ENCODE data around the gene CBL.

The CBL gene

DNA sequence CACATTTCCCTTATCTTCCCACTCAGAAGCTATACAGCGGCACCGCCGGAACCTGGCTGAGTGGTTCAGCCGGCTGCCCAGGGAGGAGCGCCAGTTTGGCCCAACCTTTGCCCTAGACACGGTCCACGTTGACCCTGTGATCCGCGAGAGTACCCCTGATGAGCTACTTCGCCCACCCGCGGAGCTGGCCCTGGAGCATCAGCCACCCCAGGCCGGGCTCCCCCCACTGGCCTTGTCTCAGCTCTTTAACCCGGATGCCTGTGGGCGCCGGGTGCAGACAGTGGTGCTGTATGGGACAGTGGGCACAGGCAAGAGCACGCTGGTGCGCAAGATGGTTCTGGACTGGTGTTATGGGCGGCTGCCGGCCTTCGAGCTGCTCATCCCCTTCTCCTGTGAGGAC is 32.7 kb upstream of the CBL start:
- Histone ChIP-seq H3K9me3 (ENCODE audit: insufficient read depth, low read depth, low read length) (no peaks in the 10 kb centered on the region), H3F3A (ENCODE audit: low read depth) (no peaks in the 10 kb centered on the region), H3K4me1 (ENCODE audit: insufficient read depth, low read length, poor library complexity, severe bottlenecking) (peaks cover 52% of the 10 kb centered on the region), H3K79me2 (ENCODE audit: insufficient read depth, low read length) (peaks cover 17% of the 10 kb centered on the region; the same call in 1 of the 2 replicates), H3K27me3 (ENCODE audit: insufficient read depth, low read length, poor library complexity, severe bottlenecking) (no peaks in the 10 kb centered on the region), H3K4me3 (ENCODE audit: low read length, poor library complexity, severe bottlenecking) (no peak overlapping the region), H3K9ac (ENCODE audit: low read depth, low read length, poor library complexity, severe bottlenecking) (no peak overlapping the region), H3K9me2 (replicated peaks; ENCODE audit: low read depth, low read length) (no peaks in the 10 kb centered on the region), H3K36me3 (ENCODE audit: insufficient read depth, low read length) (no peaks in the 10 kb centered on the region), H3K4me2 (ENCODE audit: low read depth, low read length, poor library complexity, severe bottlenecking) (no peak overlapping the region), H2AFZ (ENCODE audit: low read length) (no peak overlapping the region), H4K20me1 (ENCODE audit: insufficient read depth, low read length, poor library complexity, severe bottlenecking) (no peaks in the 10 kb centered on the region)
- TF ChIP-seq, protein P1, sequence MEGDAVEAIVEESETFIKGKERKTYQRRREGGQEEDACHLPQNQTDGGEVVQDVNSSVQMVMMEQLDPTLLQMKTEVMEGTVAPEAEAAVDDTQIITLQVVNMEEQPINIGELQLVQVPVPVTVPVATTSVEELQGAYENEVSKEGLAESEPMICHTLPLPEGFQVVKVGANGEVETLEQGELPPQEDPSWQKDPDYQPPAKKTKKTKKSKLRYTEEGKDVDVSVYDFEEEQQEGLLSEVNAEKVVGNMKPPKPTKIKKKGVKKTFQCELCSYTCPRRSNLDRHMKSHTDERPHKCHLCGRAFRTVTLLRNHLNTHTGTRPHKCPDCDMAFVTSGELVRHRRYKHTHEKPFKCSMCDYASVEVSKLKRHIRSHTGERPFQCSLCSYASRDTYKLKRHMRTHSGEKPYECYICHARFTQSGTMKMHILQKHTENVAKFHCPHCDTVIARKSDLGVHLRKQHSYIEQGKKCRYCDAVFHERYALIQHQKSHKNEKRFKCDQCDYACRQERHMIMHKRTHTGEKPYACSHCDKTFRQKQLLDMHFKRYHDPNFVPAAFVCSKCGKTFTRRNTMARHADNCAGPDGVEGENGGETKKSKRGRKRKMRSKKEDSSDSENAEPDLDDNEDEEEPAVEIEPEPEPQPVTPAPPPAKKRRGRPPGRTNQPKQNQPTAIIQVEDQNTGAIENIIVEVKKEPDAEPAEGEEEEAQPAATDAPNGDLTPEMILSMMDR (conservative IDR thresholded peaks at IDR 0.05; ENCODE audit: low read length), result no peak

- no peak overlapping the region for H3K4me3 ChIP-seq (ENCODE audit: low read length, poor library complexity, severe bottlenecking)
- peaks cover 5% of the 10 kb centered on the region; the same call in 1 of the 2 replicates for H3K79me2 ChIP-seq (ENCODE audit: insufficient read depth, low read length)
- H4K20me1 ChIP-seq (ENCODE audit: insufficient read depth, low read length, poor library complexity, severe bottlenecking), result no peaks in the 10 kb centered on the region
- no peaks in the 10 kb centered on the region for H3F3A ChIP-seq (ENCODE audit: low read depth)
- H3K27me3 ChIP-seq (ENCODE audit: insufficient read depth, low read length, poor library complexity, severe bottlenecking), result no peaks in the 10 kb centered on the region
- H3K9me2 ChIP-seq (replicated peaks; ENCODE audit: low read depth, low read length), result no peaks in the 10 kb centered on the region
- H3K36me3 ChIP-seq (ENCODE audit: insufficient read depth, low read length), result no peaks in the 10 kb centered on the region
- H3K4me2 ChIP-seq (ENCODE audit: low read depth, low read length, poor library complexity, severe bottlenecking), result peak overlapping the region; percentile 60
- H3K4me1 ChIP-seq (ENCODE audit: insufficient read depth, low read length, poor library complexity, severe bottlenecking), result peaks cover 42% of the 10 kb centered on the region
- no peak overlapping the region for H2AFZ ChIP-seq (ENCODE audit: low read length)
- peak overlapping the region; percentile 36 for H3K9ac ChIP-seq (ENCODE audit: low read depth, low read length, poor library complexity, severe bottlenecking)
- H3K9me3 ChIP-seq (ENCODE audit: insufficient read depth, low read depth, low read length), result no peaks in the 10 kb centered on the region
- no peak for TF ChIP-seq EZH2phosphoT487 (IDR thresholded peaks at IDR 0.05; ENCODE audit: borderline replicate concordance)
- TF ChIP-seq, protein P1 (conservative IDR thresholded peaks at IDR 0.05; ENCODE audit: low read length), result no peak
These were observed 30.6 kb upstream of the CBL start for GRCh38 chr11:119175493-119176077.

DNA sequence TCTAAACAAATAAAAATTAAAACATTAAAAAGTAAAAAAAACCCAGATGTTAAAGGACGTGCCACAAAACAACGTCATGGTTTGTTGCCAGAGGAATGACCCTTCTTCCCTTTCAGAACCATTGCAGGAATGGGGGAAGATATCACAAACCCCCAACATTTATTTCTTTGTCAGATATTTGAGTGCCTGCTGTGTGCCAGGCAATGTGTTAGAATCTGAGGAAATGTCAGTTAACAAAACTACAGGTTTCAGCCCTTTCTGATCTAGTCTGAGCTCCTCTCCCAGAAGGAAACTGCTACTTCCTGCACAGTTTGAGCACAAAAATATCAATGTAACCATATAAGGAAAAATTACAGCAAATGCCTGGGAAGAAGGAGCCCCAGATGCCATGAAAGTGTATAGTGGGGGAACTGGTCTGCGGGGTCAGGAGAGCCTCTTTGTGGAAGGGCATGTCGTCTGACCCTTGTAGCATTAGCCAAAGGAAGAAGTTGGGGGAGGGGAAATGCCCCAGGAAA is 27.9 kb upstream of the CBL start:
- TF ChIP-seq, protein P1 (conservative IDR thresholded peaks at IDR 0.05; ENCODE audit: low read length), result no peak
- TF ChIP-seq EZH2phosphoT487 (IDR thresholded peaks at IDR 0.05; ENCODE audit: borderline replicate concordance), result no peak
- H3K79me2 ChIP-seq (ENCODE audit: insufficient read depth, low read length), result peaks cover 5% of the 10 kb centered on the region; the same call in 1 of the 2 replicates
- peak overlapping the region; percentile 69 for H3K9ac ChIP-seq (ENCODE audit: low read depth, low read length, poor library complexity, severe bottlenecking)
- H3K4me1 ChIP-seq (ENCODE audit: insufficient read depth, low read length, poor library complexity, severe bottlenecking), result peaks cover 32% of the 10 kb centered on the region
- no peaks in the 10 kb centered on the region for H4K20me1 ChIP-seq (ENCODE audit: insufficient read depth, low read length, poor library complexity, severe bottlenecking)
- H3K4me3 ChIP-seq (ENCODE audit: low read length, poor library complexity, severe bottlenecking), result peak overlapping the region; percentile 9
- H3K9me2 ChIP-seq (replicated peaks; ENCODE audit: low read depth, low read length), result no peaks in the 10 kb centered on the region
- H3K9me3 ChIP-seq (ENCODE audit: insufficient read depth, low read depth, low read length), result no peaks in the 10 kb centered on the region
- H3K27me3 ChIP-seq (ENCODE audit: insufficient read depth, low read length, poor library complexity, severe bottlenecking), result no peaks in the 10 kb centered on the region
- H3F3A ChIP-seq (ENCODE audit: low read depth), result no peaks in the 10 kb centered on the region
- peak overlapping the region; percentile 65 for H3K4me2 ChIP-seq (ENCODE audit: low read depth, low read length, poor library complexity, severe bottlenecking)
- no peaks in the 10 kb centered on the region for H3K36me3 ChIP-seq (ENCODE audit: insufficient read depth, low read length)
- H2AFZ ChIP-seq (ENCODE audit: low read length), result no peak overlapping the region
